ENCODE measurements around the gene GNA15. TPM values are rescaled to one million over a fixed set of nuclear protein-coding genes. Genes with fewer than 3 reads are reported as not detected.

The GNA15 gene
- total RNA-seq, 2 donors from 2014 or later: 13.0 to 14.0 TPM

- ATAC-seq (ENCODE audit: insufficient number of reproducible peaks, low FRiP score, low read depth): no peak
- TF ChIP-seq CTCF (IDR thresholded peaks at IDR 0.05): no peak
- no peak for DNase-seq (ENCODE audit: low spot score)
Measured at GRCh38 chr19:3138268-3138667, 2.4 kb downstream of the GNA15 start.

DNA sequence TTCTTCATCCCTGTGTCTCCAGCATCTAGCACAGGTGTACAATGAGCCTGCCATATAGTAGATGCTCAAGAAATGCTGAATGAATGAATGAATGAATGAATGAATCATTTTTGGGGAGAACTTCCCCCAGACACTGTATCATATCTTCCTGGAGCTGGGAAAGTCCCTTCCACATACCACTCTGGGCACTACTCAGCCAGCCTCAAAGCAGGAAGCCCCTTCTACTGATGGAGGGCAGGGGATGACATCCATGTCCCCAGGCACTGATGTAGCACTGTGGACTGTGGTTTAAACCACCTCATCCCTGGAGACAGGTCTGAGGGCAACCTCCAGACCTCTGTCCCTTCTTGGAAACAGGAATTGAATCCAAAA, 4.8 kb downstream of the GNA15 start:
- Histone ChIP-seq H3K27ac (no peak overlapping the region), H3K9me3 (peaks cover 6% of the 10 kb centered on the region), H3K36me3 (no peaks in the 10 kb centered on the region), H3K27me3 (replicated peaks; ENCODE audit: insufficient read depth) (no peaks in the 10 kb centered on the region), H3K4me1 (ENCODE audit: control insufficient read depth in 1 of 2, low read depth in 2 of 2) (peaks cover 0 to 3% of the 10 kb centered on the region in 2 donors), H3K4me3 (no peak overlapping the region)
- DNase-seq (ENCODE audit: low spot score) (no peak), ATAC-seq (ENCODE audit: insufficient number of reproducible peaks, low FRiP score, low read depth) (no peak)
- no peak for TF ChIP-seq CTCF (IDR thresholded peaks at IDR 0.05)

More at GRCh38 chr19:3138268-3138667, 2.4 kb downstream of the GNA15 start:
- Histone ChIP-seq H3K4me3 (no peak overlapping the region), H3K36me3 (no peaks in the 10 kb centered on the region), H3K27me3 (replicated peaks; ENCODE audit: insufficient read depth) (no peaks in the 10 kb centered on the region), H3K9me3 (peaks cover 6% of the 10 kb centered on the region), H3K4me1 (ENCODE audit: control insufficient read depth in 1 of 2, low read depth in 2 of 2) (peaks cover 0 to 3% of the 10 kb centered on the region in 2 donors), H3K27ac (no peak overlapping the region)

DNA sequence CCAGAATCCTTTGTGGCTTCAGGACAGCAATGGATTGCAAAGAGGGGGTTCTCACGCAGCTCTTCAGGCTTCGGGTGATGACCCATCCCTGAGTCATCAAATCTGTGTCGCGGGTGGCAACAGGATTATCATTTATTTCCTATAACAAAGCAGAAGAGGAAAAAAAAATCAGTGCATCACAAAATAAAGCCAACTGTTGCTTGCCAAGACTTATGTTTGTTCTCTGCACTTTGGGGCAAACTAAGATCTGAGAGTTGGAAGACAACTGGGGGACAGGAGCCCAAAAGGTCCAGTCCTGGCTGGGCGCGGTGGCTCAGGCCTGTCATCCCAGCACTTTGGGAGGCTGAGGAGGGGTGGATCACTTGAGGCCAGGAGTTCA, 6.4 kb downstream of the GNA15 start:
- DNase-seq (ENCODE audit: low spot score) (no peak), ATAC-seq (ENCODE audit: insufficient number of reproducible peaks, low FRiP score, low read depth) (no peak)
- TF ChIP-seq CTCF (IDR thresholded peaks at IDR 0.05): no peak
- peaks cover 6% of the 10 kb centered on the region for H3K9me3 ChIP-seq
- H3K4me3 ChIP-seq: no peak overlapping the region
- peak overlapping the region in 1 of 2 donors; percentile 64 for H3K27ac ChIP-seq
- H3K36me3 ChIP-seq: no peaks in the 10 kb centered on the region
- no peaks in the 10 kb centered on the region for H3K27me3 ChIP-seq (replicated peaks; ENCODE audit: insufficient read depth)
- H3K4me1 ChIP-seq (ENCODE audit: control insufficient read depth in 1 of 2, low read depth in 2 of 2): peaks cover 0 to 3% of the 10 kb centered on the region in 2 donors

DNA sequence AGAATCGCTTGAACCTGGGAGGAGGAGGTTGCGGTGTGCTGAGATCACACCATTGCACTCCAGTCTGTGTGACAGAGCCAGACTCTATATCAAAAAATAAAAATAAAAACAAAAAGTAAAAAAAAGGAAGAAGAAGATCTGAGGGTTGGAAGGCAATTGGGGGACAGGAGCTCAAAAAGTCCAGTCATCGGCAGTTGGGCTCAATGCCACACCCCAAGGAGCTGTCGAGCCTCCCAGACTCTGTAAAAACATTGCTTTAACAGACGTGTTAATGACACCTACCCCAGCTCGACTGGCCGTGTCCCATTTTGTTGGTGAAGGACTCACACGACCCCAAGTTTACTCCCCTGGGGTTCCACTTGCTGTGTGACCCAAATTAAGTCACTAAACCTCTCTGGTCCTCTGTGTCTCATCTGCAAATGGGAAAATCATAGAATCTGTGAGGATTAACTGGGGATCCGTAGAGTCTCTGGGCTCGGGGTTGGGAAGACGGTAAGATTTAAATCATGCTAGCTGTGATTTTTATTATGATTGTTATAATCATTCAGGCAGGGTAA, 7.0 kb downstream of the GNA15 start:
- Histone ChIP-seq H3K27ac (peak overlapping the region in 1 of 2 donors; percentile 64), H3K9me3 (peaks cover 6% of the 10 kb centered on the region), H3K4me3 (no peak overlapping the region), H3K27me3 (replicated peaks; ENCODE audit: insufficient read depth) (no peaks in the 10 kb centered on the region), H3K4me1 (ENCODE audit: control insufficient read depth in 1 of 2, low read depth in 2 of 2) (peaks cover 0 to 3% of the 10 kb centered on the region in 2 donors), H3K36me3 (no peaks in the 10 kb centered on the region)
- DNase-seq (ENCODE audit: low spot score): no peak
- no peak for TF ChIP-seq CTCF (IDR thresholded peaks at IDR 0.05)
- no peak for ATAC-seq (ENCODE audit: insufficient number of reproducible peaks, low FRiP score, low read depth)

DNA sequence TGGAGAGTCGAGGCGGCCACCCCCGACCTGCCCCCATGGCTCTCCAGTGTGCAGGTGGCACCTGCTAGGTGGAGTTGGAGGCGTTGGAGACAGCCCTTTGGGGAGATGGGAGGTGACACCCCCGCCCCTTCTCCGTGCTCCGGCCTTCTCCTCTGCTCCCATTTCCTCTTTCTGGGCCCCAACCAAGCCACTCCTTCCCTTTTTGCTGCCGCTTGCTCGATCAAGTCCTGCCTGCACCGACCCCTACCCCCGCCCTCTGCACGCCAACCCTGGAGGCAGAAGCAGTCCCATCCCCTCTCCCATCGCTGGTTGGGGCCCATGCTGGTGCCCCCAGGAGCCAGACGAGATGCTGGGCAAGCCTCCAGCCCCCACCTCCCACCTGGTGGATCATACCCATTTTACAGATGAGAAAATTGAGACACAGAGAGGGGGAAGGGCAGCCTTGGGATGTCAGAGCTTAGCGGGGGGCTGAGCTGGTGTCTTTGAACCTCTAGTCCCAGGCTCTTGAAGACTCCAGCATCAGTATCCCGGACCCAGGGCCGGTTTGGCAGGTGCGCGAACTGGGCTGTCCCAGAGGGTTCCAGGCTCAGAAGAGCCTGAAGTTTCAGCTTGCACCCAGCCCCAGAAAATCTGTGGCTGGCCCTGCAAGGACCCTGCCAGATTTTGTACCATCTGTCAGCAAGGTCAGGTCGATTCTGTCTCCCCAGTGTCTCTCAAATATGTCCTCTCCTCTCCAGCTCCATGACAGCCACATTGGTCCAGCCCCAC, 10.3 kb downstream of the GNA15 start:
- DNase-seq (ENCODE audit: low spot score) (no peak), ATAC-seq (ENCODE audit: insufficient number of reproducible peaks, low FRiP score, low read depth) (no peak)
- Histone ChIP-seq H3K27ac (no peak overlapping the region), H3K4me3 (no peak overlapping the region), H3K36me3 (no peaks in the 10 kb centered on the region), H3K9me3 (no peaks in the 10 kb centered on the region), H3K4me1 (ENCODE audit: control insufficient read depth in 1 of 2, low read depth in 2 of 2) (peaks cover 0 to 3% of the 10 kb centered on the region in 2 donors), H3K27me3 (replicated peaks; ENCODE audit: insufficient read depth) (no peaks in the 10 kb centered on the region)
- no peak for TF ChIP-seq CTCF (IDR thresholded peaks at IDR 0.05)
